ENCODE results near the gene CMTM7.

- TF ChIP-seq CTCF (IDR thresholded peaks at IDR 0.05; ENCODE audit: low read depth, low read length) (no peak), EZH2phosphoT487 (IDR thresholded peaks at IDR 0.05; ENCODE audit: low read depth) (no peak)
These were observed 58.8 kb downstream of the CMTM7 start for GRCh38 chr3:32450426-32450825.

All from OCI-LY3 (cell line).